Effector memory CD4-positive, alpha-beta T cell (primary cell): ENCODE results near the gene COG2.
"Not testable (repeated sequence)": the region's sequence is repeated elsewhere in the genome, so short reads cannot be mapped to it uniquely, and the experiment has no call there.

ENCODE experiments used
- DNase-seq, 3 donors: peaks; one replicate each; pipeline ENCODE4 v3.0.0-alpha.2; 2020
- H3K27ac ChIP-seq: 2 replicates; pipeline ENCODE4 v1.7.0; 2013; ENCODE audit warnings: mild to moderate bottlenecking, low read length, moderate library complexity; ENCODE audit not compliant: insufficient read depth, poor library complexity, severe bottlenecking
- H3K27me3 ChIP-seq: replicated peaks from 2 replicates; pipeline ENCODE4 v1.7.0; 2013; ENCODE audit warnings: mild to moderate bottlenecking, low read length; ENCODE audit not compliant: insufficient read depth, control insufficient read depth, poor library complexity, severe bottlenecking
- H3K36me3 ChIP-seq: 2 replicates; pipeline ENCODE4 v1.7.0; 2013; ENCODE audit warnings: mild to moderate bottlenecking, low read length, moderate library complexity; ENCODE audit not compliant: control insufficient read depth, insufficient read depth
- H3K4me1 ChIP-seq: 2 replicates; pipeline ENCODE4 v1.7.0; 2013; ENCODE audit warnings: low read length, mild to moderate bottlenecking; ENCODE audit not compliant: control insufficient read depth, insufficient read depth, poor library complexity, severe bottlenecking
- H3K4me3 ChIP-seq: 2 replicates; pipeline ENCODE4 v1.7.0; 2013; ENCODE audit warnings: low read length, low read depth, mild to moderate bottlenecking; ENCODE audit not compliant: insufficient read depth, poor library complexity, severe bottlenecking
- H3K9me3 ChIP-seq: 2 replicates; pipeline ENCODE4 v1.7.0; 2013; ENCODE audit warnings: mild to moderate bottlenecking, low read length, moderate library complexity; ENCODE audit not compliant: control insufficient read depth

Gene COG2

GRCh38 chr1:230696722-230697437, 54.6 kb downstream of the COG2 start:
- peaks cover 20% of the 10 kb centered on the region for H3K36me3 ChIP-seq
- H3K4me3 ChIP-seq = no peak overlapping the region
- no peaks in the 10 kb centered on the region for H3K27me3 ChIP-seq
- H3K9me3 ChIP-seq = no peaks in the 10 kb centered on the region
- DNase-seq = no peak
- no peaks in the 10 kb centered on the region for H3K4me1 ChIP-seq
- H3K27ac ChIP-seq = no peak overlapping the region

DNA sequence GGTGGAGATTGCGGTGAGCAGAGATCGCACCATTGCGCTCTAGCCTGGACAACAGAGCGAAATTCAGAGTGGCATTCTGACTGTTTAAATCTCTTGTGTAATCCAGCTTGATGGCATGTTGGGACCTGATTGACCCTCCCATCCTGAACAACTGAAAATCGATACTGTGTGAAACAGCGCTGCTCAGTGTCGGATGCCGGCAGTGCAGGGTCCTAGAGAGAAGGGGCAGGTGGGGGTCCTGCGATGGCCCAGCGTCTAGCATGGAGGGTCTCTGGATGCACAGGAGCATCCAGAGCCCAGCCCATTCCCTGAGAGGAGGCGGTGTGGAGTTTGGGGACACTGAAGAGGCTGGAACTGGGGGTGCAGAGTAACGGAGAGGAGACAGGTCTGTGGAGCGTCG, 55.8 kb downstream of the COG2 start:
- Histone ChIP-seq H3K9me3 (no peaks in the 10 kb centered on the region), H3K27ac (no peak overlapping the region), H3K27me3 (no peaks in the 10 kb centered on the region), H3K36me3 (peaks cover 8% of the 10 kb centered on the region), H3K4me1 (no peaks in the 10 kb centered on the region), H3K4me3 (no peak overlapping the region)
- no peak for DNase-seq

GRCh38 chr1:230698964-230699363, 56.7 kb downstream of the COG2 start:
- not testable (repeated sequence) for H3K4me1 ChIP-seq, H3K9me3 ChIP-seq, H3K4me3 ChIP-seq, H3K36me3 ChIP-seq, DNase-seq, H3K27ac ChIP-seq, H3K27me3 ChIP-seq

DNA sequence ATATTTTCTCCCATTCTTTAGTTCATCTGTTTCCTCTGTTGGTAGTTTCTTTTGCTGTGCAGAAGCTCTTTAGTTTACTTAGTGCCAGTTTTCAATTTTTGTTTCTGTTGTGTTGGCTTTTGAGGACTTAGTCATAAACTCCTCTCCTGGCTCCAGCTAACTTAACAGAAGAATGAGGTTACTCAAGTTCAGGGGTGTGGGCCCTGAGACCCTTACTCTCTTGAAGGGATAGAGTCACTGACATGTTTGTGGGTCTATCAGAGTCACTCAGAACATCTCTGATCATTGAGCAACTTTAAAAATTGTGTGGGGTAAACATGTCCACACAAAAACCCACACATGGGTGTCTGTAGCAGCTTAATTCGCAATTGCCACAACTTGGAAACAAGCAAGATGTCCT, 57.4 kb downstream of the COG2 start:
- H3K4me1 ChIP-seq = no peaks in the 10 kb centered on the region
- DNase-seq = no peak
- no peak overlapping the region for H3K27ac ChIP-seq
- no peaks in the 10 kb centered on the region for H3K36me3 ChIP-seq
- H3K9me3 ChIP-seq = no peaks in the 10 kb centered on the region
- no peaks in the 10 kb centered on the region for H3K27me3 ChIP-seq
- H3K4me3 ChIP-seq = no peak overlapping the region

- Histone ChIP-seq H3K4me1 (no peaks in the 10 kb centered on the region), H3K27ac (no peak overlapping the region), H3K9me3 (no peaks in the 10 kb centered on the region), H3K4me3 (no peak overlapping the region), H3K27me3 (no peaks in the 10 kb centered on the region), H3K36me3 (no peaks in the 10 kb centered on the region)
- DNase-seq = no peak
Measured at GRCh38 chr1:230700132-230700531, 57.9 kb downstream of the COG2 start.

DNA sequence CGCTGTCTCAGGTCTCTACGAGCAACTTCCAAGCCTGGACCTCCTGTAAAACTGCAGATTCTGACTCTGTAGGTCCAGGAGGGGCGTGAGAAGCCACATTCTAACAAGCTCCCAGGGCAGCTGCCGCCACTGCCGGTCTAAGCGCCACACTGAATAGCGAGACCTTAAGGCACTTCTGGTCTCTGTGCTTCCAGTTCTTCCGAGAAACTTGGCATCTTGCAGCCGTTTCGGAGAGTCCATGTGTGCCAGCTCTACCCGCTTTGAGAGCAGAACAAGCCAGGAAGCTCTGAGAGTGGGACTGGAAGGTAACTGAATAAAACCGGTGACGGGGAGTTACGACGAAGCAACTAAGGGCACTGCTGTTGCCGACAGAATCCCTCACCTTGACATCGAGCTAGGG, 59.2 kb downstream of the COG2 start:
- DNase-seq = no peak
- no peak overlapping the region for H3K27ac ChIP-seq
- H3K4me1 ChIP-seq = no peaks in the 10 kb centered on the region
- H3K4me3 ChIP-seq = no peak overlapping the region
- no peaks in the 10 kb centered on the region for H3K27me3 ChIP-seq
- no peaks in the 10 kb centered on the region for H3K36me3 ChIP-seq
- H3K9me3 ChIP-seq = no peaks in the 10 kb centered on the region

DNA sequence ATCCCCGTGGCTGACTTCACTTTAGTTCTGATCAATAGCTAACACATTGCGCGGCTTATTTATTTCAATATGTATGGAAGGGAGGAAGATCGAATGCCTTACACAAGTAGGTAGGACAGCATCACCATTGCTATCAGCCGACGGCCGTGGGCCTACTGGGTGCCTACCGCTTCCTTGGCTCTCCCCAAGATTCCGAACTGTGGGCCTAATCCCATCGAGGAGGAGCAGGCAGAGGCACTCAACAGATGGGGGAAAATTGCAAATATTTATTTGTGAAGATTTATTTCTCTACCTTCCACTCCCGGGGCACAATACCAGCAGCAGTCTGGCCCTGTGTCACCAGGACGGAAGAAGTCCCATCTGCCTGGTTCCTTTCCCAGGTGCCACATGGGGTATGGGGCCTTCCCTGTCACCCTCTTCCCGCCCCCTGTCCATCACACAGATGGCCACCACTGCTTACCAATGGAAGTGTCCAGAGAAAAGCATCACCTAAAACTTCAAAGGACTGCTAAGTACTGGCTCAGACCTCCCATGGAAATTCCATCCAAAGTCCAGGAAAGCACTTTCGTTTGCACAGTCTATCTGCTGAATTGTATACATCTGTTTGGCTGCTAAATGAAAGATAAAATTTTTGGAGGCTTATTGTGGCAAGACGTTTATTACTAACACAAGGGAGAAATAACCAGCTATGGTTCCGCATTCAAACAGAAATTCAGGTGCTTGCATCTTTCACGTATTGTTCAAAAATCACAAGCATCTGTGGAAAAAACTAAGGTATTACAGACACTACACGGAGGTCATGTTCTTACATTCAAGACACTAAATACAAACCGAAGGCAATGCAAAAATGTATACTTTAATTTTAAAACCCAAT, 59.9 kb downstream of the COG2 start:
- no peaks in the 10 kb centered on the region for H3K36me3 ChIP-seq
- H3K27me3 ChIP-seq = no peaks in the 10 kb centered on the region
- no peaks in the 10 kb centered on the region for H3K9me3 ChIP-seq
- H3K4me3 ChIP-seq = no peak overlapping the region
- H3K27ac ChIP-seq = no peak overlapping the region
- no peak for DNase-seq
- no peaks in the 10 kb centered on the region for H3K4me1 ChIP-seq

DNA sequence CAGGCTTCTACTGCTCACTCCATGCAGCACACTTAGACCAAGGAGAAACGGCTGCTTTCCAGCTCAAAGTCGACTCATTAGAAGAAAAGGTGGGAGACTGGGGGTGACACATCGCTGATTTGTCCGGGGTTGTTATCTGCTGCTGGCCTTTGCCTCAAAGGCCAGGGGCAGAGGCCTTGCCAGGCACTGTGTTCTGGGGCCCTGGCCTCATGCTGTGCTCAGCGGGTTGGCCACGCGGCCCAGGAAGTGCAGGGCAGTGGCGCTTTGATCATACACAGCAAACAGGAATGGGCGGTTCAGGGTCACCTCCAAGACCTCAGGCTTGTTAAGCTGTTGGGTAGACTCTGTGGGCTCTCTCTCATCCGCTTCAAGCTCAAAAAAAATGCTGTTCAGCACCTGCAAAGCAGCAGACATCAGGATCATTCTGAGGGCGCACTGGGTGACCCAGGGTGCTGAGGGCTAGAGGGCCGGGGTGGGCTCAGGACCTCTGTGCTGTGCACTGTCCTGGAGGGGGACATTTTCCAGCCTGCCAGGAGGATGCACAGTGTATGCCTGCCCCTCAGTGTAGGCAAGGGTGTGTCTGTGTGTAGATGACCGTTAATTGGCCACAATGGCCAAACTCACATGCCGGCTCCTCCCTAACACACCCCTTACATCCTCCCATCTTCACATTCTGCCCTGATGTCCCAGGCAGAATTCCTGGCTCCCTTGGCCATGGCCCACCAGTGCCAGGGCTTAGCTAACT, 60.8 kb downstream of the COG2 start:
- DNase-seq = no peak
- H3K27me3 ChIP-seq = no peaks in the 10 kb centered on the region
- no peak overlapping the region for H3K27ac ChIP-seq
- H3K4me1 ChIP-seq = no peaks in the 10 kb centered on the region
- H3K36me3 ChIP-seq = no peaks in the 10 kb centered on the region
- H3K4me3 ChIP-seq = no peak overlapping the region
- no peaks in the 10 kb centered on the region for H3K9me3 ChIP-seq

DNA sequence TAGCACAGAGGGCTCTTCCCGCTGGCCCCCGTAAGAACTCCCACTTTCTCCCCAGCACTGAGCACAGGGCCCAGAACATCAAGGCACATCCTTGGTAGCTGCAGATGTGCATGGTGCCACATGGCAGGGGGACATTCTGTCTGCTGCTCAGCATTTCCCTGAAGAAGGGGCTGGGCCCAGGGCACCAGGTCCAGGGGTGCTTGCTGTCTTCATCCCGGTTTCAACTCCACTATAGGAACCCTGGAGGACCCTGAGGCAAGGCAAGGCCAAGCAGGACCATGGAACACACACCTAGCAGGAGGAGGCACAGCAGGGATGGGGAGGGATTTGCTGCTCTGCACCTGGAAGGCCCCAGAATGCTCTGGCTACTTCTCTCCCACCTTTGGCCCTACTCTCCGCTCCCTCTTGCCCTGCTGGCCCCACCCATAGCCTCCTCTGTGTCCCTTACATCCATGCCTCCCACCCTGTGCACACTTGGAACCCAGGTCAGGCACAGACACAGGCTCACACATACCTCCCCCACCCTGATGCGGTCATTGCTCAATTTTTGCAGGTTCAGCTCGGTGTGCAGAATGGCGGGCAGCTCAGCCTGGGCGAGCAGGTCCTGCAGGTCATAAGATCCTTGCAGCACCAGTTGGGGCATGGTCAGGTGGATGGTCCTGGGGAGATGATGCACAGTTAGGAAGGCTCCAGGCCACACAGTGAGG, 61.6 kb downstream of the COG2 start:
- H3K9me3 ChIP-seq = no peaks in the 10 kb centered on the region
- no peaks in the 10 kb centered on the region for H3K36me3 ChIP-seq
- H3K4me3 ChIP-seq = no peak overlapping the region
- H3K4me1 ChIP-seq = no peaks in the 10 kb centered on the region
- no peak for DNase-seq
- H3K27me3 ChIP-seq = no peaks in the 10 kb centered on the region
- H3K27ac ChIP-seq = no peak overlapping the region
